ENCODE data around the gene HNRNPA0. TPM values are rescaled to one million over a fixed set of nuclear protein-coding genes. Genes with fewer than 3 reads are reported as not detected.

Gene HNRNPA0
- polyA plus RNA-seq, 1 donor from 2014 or later = 80.3 TPM

DNA sequence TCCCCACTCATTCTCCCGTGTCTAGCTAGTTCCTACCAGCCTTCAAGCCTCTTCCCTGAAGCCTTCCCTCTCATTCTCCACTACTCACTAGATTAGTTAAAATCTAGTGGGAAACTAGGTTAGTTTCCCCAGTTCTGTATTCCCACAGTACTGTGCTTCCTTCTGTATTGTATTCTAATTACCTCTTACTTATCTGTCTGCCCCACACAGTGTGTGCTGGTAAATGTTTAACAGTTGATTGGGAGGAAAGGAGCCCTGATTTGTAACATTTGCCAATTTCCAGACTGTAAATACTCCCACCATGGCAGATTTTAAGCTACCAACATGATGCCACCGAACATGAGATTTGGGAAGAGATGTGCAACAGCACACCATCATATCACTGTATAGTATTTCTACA, 26.5 kb downstream of the HNRNPA0 start:
- Histone ChIP-seq H3K4me2 (ENCODE audit: low read length) (no peak overlapping the region), H3K27me3 (ENCODE audit: insufficient read depth, low read depth, low read length) (no peaks in the 10 kb centered on the region), H3K27ac (ENCODE audit: low read length) (no peak overlapping the region), H3K9ac (ENCODE audit: low read length) (no peak overlapping the region), H3K9me3 (ENCODE audit: low read length) (no peaks in the 10 kb centered on the region), H3K9me2 (ENCODE audit: insufficient read depth, low read length) (no peaks in the 10 kb centered on the region), H3K4me3 (ENCODE audit: low read length) (no peak overlapping the region), H3K36me3 (ENCODE audit: insufficient read depth, low read length) (no peaks in the 10 kb centered on the region), H3F3A (ENCODE audit: insufficient read depth, low read length, poor library complexity, severe bottlenecking) (no peaks in the 10 kb centered on the region), H2AFZ (ENCODE audit: low read depth, low read length) (no peak overlapping the region), H4K20me1 (ENCODE audit: insufficient read depth) (no peaks in the 10 kb centered on the region), H3K79me2 (replicated peaks; ENCODE audit: insufficient read depth, low read length) (peaks cover 19% of the 10 kb centered on the region)
- TF ChIP-seq RAD21 (conservative IDR thresholded peaks at IDR 0.05) (no peak), EP300 (conservative IDR thresholded peaks at IDR 0.05; ENCODE audit: poor library complexity, severe bottlenecking) (no peak), TAF1 (IDR thresholded peaks at IDR 0.05; ENCODE audit: low read depth) (no peak), SMC3 (conservative IDR thresholded peaks at IDR 0.05; ENCODE audit: poor library complexity) (no peak), EZH2 (IDR thresholded peaks at IDR 0.05; ENCODE audit: borderline replicate concordance, insufficient read depth, low read length, poor library complexity, severe bottlenecking) (no peak), MXI1 (conservative IDR thresholded peaks at IDR 0.05; ENCODE audit: poor library complexity, severe bottlenecking) (no peak)
- TF ChIP-seq, protein P1, sequence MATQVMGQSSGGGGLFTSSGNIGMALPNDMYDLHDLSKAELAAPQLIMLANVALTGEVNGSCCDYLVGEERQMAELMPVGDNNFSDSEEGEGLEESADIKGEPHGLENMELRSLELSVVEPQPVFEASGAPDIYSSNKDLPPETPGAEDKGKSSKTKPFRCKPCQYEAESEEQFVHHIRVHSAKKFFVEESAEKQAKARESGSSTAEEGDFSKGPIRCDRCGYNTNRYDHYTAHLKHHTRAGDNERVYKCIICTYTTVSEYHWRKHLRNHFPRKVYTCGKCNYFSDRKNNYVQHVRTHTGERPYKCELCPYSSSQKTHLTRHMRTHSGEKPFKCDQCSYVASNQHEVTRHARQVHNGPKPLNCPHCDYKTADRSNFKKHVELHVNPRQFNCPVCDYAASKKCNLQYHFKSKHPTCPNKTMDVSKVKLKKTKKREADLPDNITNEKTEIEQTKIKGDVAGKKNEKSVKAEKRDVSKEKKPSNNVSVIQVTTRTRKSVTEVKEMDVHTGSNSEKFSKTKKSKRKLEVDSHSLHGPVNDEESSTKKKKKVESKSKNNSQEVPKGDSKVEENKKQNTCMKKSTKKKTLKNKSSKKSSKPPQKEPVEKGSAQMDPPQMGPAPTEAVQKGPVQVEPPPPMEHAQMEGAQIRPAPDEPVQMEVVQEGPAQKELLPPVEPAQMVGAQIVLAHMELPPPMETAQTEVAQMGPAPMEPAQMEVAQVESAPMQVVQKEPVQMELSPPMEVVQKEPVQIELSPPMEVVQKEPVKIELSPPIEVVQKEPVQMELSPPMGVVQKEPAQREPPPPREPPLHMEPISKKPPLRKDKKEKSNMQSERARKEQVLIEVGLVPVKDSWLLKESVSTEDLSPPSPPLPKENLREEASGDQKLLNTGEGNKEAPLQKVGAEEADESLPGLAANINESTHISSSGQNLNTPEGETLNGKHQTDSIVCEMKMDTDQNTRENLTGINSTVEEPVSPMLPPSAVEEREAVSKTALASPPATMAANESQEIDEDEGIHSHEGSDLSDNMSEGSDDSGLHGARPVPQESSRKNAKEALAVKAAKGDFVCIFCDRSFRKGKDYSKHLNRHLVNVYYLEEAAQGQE (IDR thresholded peaks at IDR 0.05; ENCODE audit: borderline replicate concordance) = no peak
- TF ChIP-seq, protein P2, sequence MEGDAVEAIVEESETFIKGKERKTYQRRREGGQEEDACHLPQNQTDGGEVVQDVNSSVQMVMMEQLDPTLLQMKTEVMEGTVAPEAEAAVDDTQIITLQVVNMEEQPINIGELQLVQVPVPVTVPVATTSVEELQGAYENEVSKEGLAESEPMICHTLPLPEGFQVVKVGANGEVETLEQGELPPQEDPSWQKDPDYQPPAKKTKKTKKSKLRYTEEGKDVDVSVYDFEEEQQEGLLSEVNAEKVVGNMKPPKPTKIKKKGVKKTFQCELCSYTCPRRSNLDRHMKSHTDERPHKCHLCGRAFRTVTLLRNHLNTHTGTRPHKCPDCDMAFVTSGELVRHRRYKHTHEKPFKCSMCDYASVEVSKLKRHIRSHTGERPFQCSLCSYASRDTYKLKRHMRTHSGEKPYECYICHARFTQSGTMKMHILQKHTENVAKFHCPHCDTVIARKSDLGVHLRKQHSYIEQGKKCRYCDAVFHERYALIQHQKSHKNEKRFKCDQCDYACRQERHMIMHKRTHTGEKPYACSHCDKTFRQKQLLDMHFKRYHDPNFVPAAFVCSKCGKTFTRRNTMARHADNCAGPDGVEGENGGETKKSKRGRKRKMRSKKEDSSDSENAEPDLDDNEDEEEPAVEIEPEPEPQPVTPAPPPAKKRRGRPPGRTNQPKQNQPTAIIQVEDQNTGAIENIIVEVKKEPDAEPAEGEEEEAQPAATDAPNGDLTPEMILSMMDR (IDR thresholded peaks at IDR 0.05; ENCODE audit: poor library complexity, severe bottlenecking) = no peak

DNA sequence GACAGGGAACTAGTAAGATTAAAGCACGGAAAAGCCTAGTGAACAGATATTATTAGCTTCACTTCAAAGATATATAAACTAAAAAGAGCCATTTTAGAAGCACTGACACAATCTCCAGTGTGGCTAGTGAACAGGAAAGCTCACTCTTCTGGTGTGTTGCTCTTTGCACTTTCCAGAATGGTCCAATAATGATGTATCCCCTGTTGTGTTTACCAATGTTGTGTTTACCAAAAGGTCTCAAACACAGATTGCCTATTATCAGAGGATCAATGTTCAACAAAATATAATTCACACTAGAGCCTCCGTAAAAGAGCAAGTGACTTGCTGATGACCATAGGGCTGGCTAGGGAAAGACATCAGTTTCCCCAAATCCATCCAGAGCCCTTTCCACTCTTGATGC, 29.9 kb downstream of the HNRNPA0 start:
- H3K4me3 ChIP-seq (ENCODE audit: low read length) = no peak overlapping the region
- H3K4me2 ChIP-seq (ENCODE audit: low read length) = no peak overlapping the region
- H3F3A ChIP-seq (ENCODE audit: insufficient read depth, low read length, poor library complexity, severe bottlenecking) = no peaks in the 10 kb centered on the region
- H3K36me3 ChIP-seq (ENCODE audit: insufficient read depth, low read length) = no peaks in the 10 kb centered on the region
- TF ChIP-seq EP300 (conservative IDR thresholded peaks at IDR 0.05; ENCODE audit: poor library complexity, severe bottlenecking) (no peak), MXI1 (conservative IDR thresholded peaks at IDR 0.05; ENCODE audit: poor library complexity, severe bottlenecking) (no peak), EZH2 (IDR thresholded peaks at IDR 0.05; ENCODE audit: borderline replicate concordance, insufficient read depth, low read length, poor library complexity, severe bottlenecking) (no peak), TAF1 (IDR thresholded peaks at IDR 0.05; ENCODE audit: low read depth) (no peak), POLR2AphosphoS5 (IDR thresholded peaks at IDR 0.05) (no peak), RAD21 (conservative IDR thresholded peaks at IDR 0.05) (no peak), SMC3 (conservative IDR thresholded peaks at IDR 0.05; ENCODE audit: poor library complexity) (no peak)
- TF ChIP-seq, protein P1 (IDR thresholded peaks at IDR 0.05; ENCODE audit: borderline replicate concordance) = no peak
- TF ChIP-seq, protein P2 (IDR thresholded peaks at IDR 0.05; ENCODE audit: poor library complexity, severe bottlenecking) = no peak
- no peaks in the 10 kb centered on the region for H3K27me3 ChIP-seq (ENCODE audit: insufficient read depth, low read depth, low read length)
- H3K27ac ChIP-seq (ENCODE audit: low read length) = no peak overlapping the region
- H2AFZ ChIP-seq (ENCODE audit: low read depth, low read length) = no peak overlapping the region
- no peaks in the 10 kb centered on the region for H3K9me2 ChIP-seq (ENCODE audit: insufficient read depth, low read length)
- peaks cover 5% of the 10 kb centered on the region for H3K79me2 ChIP-seq (replicated peaks; ENCODE audit: insufficient read depth, low read length)
- H4K20me1 ChIP-seq (ENCODE audit: insufficient read depth) = no peaks in the 10 kb centered on the region
- no peak overlapping the region for H3K9ac ChIP-seq (ENCODE audit: low read length)
- H3K9me3 ChIP-seq (ENCODE audit: low read length) = no peaks in the 10 kb centered on the region
